GM18907 (cell line): ENCODE data around the gene HKDC1.
A peak's percentile ranks its signal among the peaks of the same experiment; 100 is the strongest.

ENCODE experiments used
- ATAC-seq: cut with Tn5 transposase; IDR thresholded peaks from one replicate; pipeline ENCODE4 v1.9.1; 2021; ENCODE audit warnings: mild to moderate bottlenecking, moderate library complexity; ENCODE audit not compliant: unreplicated experiment

The HKDC1 gene

DNA sequence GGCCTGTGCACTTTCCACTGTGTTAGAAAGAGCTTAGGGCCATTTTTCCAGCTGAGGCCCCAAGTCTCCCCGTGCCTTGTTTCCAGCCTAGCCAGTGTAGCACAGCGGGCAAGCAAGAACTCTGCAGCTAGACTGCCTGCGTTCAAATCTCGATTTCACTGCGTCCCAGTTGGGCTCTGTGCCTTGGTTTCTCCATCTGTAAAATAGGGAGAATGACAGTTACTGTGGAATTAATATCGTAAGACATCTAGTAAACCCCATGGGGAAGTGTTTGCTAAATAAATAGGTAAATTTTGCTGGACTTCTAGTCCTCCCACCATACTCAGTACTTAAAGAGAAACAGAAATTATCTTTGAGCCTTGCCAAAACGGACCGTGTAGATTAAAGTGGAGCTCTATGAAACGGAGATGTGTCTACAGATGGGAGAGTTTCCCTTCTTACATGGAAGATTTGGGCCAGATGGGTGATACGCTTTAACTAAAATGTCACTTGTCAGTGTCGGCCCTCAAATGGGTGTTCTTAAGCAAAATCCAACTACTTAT is 3.5 kb upstream of the HKDC1 start:
- ATAC-seq = no peak

DNA sequence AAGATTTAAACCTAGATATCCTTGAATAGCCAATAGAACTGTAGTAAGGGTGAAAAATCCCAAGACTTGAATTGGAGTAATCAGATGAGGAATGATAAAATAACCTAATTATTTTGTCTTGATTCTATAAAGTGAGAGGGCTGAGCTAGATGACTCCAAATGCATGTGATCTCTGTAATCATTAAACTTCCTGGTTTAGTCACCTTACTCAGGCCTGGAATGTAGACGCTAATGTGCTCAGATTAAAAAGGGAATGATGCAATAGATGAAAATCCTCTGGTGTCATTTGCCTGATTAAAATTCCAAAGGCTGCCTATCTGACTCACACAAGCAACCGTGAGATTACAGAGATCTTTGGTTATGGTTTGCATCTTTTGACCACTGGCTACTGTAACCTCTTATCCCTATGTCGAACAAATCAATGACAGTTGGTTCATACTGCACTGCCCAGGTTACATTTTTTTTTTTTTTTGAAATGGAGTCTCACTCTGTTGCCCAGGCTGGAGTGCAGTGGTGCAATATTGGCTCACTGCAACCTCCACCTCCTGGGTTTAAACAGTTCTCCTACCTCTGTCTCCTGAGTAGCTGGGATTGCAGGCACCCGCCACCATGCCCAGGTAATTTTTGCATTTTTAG is 2.9 kb upstream of the HKDC1 start:
- ATAC-seq = no peak

DNA sequence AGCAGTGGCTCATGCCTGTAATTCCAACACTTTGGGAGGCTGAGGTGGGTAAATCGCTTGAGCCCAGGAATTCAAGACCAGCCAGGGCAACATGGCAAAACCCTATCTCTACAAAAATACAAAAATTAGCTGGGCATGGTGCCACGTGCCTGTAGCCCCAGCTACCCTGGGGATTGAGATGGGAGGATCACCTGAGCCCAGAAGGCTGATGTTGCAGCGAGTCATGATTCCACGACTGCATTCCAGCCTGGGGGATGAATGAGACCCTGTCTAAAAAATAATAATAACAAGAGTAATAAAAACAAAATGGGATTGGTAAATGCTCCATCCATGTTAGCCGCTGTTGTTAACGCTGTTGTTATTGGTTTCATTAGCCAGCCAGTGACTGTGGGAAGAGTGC is 1.3 kb upstream of the HKDC1 start:
- no peak for ATAC-seq

DNA sequence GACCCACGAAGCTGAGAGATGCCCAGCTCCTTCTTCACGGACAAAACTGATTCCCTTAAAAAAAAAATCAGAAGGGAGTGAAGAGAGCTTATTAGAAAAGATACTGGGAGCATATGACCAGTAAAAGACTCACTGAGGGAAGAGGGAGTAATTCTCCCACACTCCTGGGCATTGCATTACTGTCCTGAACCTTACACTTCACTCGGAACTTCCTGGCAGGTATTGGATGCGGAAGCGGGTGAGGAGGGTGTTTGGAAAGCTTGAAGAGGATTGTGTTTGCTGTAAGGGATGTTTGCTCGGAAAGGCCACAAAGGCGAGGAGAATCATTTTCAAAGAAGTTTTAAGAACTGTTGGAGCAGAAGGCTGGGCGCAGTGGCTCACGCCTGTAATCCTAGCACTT is 375 bp downstream of the HKDC1 start:
- ATAC-seq = no peak

DNA sequence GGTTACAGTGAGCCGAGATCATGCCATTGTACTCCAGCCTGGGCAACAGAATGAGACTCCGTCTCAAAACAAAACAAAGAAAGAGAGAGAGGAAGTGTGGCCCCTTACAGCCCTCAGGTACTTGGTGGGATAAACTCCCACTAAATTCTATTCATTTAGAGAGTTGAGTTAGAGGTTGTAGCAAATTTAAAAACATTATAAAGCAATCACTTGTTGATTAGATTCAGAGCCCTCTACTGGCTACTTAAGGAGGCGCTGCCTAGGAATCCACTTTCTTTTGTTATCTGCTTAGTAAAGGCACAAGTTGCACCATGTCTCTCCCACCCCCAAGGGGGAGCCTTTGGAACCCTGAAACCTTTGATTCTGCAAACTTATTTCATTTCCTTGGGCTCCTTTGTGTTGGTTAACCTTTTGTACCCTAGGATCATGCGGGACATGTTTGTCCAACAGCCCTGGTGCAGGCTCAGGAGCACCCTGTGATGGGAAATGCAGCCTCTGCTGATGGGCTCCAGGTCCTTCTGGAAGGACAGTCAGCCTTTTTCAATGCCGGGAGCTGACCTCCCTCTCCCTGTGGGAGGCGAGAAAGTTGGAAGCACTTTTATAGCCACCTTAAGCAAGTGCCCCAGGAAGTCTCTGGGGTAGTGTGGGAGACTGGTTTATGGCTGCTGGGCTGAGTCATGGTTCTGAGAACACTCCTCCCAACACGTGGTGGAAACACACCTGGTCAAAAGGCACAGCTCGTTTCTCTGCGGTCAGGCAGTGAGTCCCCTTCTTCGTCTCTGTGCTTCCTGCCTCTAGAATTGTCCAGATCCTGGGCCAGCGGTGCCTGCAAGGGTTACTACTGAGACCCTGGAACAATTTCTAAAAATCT is 2.3 kb downstream of the HKDC1 start:
- ATAC-seq = peak; percentile 95

DNA sequence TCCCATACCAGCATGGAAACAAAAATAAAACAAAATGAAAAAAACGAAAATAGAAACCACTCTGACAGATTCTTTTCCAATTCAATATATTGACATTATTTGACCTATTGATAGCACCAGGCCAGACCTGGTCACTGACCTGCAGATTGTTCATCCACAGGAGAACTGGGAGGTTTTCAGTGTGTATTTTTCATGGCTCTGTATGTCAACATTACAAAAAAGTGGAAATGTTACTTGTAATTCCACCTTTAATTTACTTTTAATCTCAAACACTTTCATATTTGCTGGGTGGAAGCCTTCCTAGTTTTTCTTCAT is 2.9 kb downstream of the HKDC1 start:
- ATAC-seq = peak; percentile 17

DNA sequence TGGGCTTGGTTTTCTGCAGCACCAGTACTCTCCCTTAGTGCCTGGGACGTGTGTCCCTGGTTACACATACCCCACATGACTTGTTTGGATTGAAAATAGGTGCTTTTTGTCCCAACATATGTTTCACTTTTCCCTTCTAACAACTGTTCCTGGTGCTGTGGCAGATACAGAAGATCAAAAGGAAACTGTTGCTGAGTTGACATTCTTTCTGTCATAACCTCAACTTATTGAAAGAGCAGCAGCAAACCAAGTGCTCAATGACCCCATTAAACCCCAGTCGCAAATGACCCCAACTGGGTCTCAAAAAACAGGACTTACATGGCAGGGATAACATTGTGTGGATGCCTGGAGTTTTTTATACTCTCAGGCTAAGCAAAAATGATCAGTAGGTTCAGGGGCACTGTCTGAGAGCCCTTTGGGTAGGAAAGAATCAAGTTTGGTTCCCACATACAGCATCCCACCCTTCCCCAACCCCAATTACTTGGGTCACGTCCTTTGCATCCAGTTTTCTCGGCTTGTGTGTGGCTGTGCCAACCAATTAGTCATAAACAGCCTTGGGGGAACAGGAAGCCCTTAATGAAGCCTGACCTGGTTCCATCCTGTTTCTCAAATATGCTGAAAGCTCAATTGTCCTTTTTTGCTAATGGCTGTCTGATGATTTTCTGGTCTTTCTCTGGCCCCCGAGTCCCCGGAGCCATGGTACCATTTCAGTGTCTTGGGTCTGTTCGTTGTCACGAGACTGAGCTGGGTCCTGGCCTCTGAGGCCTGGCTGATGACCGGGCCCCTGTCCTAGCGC is 4.9 kb downstream of the HKDC1 start:
- ATAC-seq = no peak

DNA sequence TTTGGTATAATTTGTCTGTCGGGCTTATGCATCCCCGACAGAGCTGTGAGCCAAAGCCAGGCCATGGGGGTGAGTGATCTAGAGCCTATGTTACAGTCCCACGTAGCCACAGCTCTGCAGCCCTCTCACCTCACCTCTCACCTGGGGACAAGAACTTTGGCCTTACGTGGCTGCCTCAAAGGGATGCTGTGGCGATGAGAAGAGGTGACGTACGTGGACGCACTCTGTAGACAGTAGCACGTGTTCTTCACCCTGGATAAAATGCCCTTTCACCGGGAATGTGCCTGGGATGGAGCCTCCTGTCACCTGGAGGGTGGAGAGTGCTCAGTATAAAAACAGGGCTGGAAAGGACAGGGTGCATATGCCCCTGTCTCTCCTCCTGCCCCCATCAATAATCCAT is 5.5 kb downstream of the HKDC1 start:
- ATAC-seq = no peak

DNA sequence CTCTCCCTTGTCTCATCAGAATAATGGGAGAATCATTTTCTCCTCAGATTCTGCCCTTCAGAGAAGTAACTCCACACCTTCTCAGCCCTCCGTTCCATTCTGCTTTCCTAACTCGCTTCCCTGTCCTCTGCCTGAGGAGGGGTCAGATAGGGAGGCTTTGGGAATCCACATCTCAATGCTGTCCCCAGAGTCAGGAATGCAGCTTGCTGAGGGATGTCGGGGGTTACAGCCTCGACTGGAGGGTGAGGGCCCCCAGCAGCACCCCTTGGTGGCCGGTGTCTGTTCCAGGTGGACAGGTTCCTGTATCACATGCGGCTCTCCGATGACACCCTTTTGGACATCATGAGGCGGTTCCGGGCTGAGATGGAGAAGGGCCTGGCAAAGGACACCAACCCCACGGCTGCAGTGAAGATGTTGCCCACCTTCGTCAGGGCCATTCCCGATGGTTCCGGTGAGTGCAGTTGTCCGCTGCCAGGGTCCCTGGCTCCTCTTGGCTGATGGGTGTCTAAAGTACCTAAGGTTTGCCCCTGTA is 6.9 kb downstream of the HKDC1 start:
- no peak for ATAC-seq

DNA sequence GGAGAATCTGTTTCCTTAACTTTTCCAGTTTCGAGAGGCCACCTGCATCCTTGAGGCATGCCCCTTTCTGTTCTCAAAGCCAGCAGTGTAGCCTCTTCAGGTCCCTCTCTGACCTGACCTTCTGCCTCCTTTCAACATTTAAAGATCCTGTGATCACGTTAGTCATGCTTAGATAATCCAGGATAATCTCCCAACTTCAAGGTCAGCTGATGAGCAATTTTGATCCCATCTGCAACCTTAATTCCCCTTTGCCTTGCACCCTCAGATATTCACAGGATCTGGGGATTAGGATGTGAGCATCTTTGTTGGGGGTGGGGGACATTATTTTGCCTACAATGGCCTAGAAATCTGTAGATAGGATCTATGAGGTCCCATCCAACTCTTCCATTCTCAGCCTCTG is 8.0 kb downstream of the HKDC1 start:
- no peak for ATAC-seq

DNA sequence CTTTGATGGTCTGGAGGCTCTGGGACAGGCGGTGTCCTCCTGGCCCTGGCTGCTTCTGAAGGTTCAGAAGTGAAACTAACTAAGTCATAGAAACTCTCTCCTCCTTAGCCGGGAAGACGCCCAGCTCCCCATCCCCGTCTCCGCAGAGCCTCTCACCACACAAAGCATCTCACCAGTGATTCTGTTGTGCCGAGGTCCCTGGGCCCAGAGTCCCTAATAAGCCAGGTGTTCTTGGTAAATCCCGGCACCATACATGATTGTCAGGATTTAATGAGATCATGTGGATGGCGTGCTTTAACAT is 9.4 kb downstream of the HKDC1 start:
- ATAC-seq = no peak

DNA sequence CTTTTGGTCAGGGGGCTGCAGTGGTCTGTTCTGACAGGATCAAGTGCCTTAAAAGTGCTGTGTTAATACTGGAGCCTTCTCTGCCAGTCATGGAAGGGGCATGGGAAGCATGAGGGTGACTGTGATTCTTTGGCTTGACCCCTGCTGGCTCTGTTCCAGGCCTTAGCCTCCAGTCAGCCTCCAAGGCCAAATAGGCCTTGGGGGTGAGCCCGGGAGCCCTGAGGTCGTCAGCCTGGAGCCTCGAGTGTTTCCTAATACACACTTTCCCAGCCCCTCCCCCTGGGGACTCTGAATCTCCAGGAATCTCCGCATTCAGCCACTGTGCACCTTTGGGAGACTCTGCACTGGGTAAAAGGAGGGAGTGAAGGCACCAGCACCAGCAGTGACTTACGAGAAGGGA is 10.0 kb downstream of the HKDC1 start:
- ATAC-seq = no peak

DNA sequence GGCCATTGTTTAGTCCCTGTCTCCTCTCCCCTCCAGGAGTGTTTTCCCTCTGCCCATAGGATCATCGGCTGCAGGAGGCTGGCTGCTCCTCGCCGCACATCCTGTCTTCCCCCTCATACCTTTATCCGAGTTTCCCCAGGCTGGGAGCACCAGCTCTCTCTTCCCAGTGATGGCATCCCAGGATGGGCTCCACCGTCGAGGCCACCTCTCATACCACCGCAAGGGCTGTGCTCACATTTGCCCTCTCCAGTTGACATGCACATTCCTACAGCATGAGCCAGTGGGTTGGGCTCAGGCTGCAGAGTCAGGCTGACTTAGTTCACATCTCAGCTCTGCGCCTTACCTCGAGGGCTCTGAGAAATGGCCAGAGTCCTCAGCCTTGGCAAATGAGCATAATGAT is 12.1 kb downstream of the HKDC1 start:
- no peak for ATAC-seq

DNA sequence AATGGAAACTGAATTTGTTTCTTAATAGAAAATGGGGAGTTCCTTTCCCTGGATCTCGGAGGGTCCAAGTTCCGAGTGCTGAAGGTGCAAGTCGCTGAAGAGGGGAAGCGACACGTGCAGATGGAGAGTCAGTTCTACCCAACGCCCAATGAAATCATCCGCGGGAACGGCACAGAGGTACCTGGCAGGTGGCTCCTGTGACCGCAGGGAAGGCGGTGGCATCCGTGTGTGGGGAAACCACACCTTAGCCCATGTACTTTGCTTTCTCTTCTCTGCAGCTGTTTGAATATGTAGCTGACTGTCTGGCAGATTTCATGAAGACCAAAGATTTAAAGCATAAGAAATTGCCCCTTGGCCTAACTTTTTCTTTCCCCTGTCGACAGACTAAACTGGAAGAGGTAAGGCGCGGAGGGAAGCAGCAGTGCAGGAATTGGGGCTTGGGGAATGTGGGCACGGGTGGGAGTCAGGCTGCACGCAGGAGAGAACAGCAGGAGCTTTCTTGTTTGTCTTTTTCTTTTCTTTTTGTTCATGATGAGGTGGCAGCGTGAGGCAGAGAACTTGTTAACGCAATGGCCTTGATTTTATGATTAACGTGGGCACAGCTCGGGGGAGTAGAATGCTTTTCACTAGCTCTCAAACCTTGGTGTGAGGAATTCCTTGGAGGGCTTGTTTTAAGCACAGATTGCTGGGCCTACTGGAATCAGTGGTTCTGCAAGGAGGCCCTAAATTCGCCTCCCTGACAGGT is 12.8 kb downstream of the HKDC1 start:
- no peak for ATAC-seq

DNA sequence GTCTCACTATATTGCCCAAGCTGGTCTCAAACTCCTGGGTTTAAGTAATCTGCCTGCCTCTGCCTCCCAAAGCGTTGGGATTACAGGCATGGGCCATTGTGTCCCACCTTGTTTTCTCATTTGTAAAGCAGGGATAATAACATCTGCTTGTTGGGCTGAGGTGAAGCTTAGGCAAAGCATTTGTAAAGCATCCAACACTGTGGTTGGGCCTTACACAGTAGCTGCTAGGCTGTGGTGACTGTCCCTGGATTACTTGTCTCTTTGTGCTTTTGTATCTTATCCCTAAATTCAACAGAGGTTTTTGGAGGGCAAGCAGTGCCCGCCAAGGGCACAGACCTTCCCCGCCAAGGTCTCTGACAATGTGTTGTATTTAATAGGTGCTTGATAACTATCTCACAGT is 14.3 kb downstream of the HKDC1 start:
- ATAC-seq = no peak

DNA sequence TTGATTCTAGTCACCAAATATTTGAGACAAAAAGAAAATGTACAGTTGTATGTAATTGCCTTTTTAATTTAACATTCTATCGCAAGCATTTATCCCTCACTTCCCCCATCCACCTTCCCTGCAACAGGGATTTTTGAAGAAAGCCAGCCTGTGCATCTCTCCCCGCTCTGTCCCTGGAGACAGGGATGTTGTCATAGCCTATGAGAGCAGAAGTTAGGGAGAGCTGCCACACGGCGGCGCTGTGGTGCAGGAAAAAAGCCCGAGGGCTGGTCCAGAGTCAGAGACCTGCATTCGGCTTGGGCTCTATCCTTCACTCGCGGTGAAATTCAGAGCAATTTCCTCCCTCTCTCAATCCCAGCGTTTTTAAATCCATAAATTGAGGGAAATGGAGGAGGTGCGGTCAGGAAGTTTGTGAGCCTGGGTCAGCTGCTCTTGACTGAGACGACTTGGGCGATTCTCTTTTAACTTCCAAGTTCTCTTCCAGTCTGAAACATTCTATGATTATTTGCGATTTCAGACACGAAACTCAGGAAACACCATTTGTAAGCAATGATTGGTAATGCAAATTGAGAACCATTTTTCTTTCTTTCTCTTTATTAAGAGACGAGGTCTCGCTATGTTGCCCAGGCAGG is 17.5 kb downstream of the HKDC1 start:
- peak; percentile 90 for ATAC-seq

DNA sequence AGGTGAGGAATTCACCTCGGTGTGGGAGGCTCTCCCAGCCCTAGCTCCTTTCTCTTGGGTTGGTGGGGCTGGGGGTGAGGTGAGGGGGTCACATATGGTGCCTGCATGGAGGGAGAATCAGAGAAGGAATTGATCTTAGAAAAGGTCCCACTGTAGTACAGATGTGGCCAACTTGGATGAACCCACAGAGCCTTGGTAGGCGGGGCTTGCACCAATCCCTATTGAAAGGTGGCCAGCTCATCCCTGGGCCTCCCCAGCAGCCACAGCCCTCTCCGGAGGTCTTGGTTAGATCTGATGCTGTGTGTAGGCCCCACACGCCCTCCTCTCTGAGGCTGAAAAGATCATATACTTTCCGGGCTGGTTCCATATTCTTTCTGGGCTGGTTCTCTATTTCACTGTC is 19.0 kb downstream of the HKDC1 start:
- no peak for ATAC-seq

DNA sequence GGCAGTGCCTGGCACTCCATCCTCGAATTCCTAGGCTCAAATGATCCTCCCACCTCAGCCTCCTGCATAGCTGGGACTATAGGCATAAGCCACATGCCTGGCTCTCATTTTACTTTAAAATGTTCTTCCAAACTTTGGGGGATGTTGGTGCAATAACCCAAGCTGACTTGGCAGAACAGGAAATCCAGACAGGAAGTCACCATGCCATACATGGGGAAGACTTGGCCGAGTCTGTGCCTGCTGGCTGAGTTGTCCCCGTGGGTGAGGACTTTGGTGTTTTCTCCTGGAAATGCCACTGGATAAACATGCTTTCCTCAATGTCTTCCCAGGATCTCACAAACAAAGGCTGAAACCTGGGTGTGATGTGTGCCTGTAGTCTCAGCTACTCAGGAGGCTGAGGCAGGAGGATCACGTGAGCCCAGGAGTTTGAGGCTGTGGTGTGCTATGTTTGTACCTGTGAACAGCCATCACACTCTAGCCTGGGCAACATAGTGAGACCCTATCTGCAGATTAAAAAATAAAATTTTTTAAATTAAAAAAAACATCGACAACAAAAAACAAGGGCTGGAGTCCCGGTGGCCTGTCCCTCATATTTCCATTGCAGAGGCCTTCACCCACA is 19.8 kb downstream of the HKDC1 start:
- ATAC-seq = no peak

DNA sequence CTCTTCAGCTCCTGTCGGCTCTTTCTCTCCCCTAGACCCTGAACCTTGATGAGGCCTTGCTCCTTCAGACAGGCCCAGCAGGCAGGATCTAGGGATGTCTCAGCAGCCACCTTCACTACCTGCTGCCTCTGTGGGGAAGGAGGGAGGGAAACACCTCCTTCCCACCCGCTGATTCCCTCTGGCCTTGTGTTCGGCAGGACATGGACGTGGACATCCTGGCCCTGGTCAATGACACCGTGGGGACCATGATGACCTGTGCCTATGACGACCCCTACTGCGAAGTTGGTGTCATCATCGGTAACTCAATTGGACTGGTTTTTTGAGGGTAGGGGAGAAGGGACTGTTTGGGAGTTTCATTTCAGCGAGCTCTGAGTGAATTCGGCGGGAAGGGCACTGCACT is 20.3 kb downstream of the HKDC1 start:
- no peak for ATAC-seq

DNA sequence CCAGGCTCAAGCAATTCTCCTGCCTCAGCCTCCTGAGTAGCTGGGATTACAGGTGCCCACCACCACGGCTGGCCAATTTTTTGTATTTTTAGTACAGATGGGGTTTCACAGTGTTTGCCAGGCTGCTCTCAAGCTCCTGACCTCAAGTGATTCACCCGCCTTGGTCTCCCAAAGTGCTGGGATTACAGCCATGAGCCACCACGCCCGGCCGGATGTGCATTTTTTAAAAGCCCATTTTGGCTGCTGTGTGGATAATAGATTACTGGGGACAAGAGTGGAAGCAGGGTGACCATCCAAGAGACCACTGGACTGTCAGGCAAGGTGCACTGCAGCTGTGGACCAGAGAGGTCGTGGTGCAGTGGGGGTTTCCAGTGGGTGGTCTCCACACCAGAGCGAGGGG is 21.4 kb downstream of the HKDC1 start:
- no peak for ATAC-seq
